ENCODE results near the gene ABCC8.

The ABCC8 gene

GRCh38 chr11:17354601-17354991, 122.0 kb downstream of the ABCC8 start (continued):
- no peak for TF ChIP-seq PATZ1 (CRISPR knock-in tag; IDR thresholded peaks at IDR 0.05; ENCODE audit: borderline replicate concordance)
- TF ChIP-seq BACH2 (CRISPR knock-in tag; IDR thresholded peaks at IDR 0.05; ENCODE audit: borderline replicate concordance), result no peak
- no peak for TF ChIP-seq POU6F1 (CRISPR knock-in tag; IDR thresholded peaks at IDR 0.05; ENCODE audit: borderline replicate concordance, low read depth)
- TF ChIP-seq CSRNP3 (CRISPR knock-in tag; IDR thresholded peaks at IDR 0.05), result no peak
- TF ChIP-seq TCF4 (CRISPR knock-in tag; IDR thresholded peaks at IDR 0.05; ENCODE audit: borderline replicate concordance), result no peak
- no peak for TF ChIP-seq ISL1 (CRISPR knock-in tag; IDR thresholded peaks at IDR 0.05)
- TF ChIP-seq ZFP3 (CRISPR knock-in tag; IDR thresholded peaks at IDR 0.05), result no peak
- no peak for TF ChIP-seq ZNF8 (CRISPR knock-in tag; IDR thresholded peaks at IDR 0.05)
- no peak for TF ChIP-seq ZNF565 (CRISPR knock-in tag; conservative IDR thresholded peaks at IDR 0.05; ENCODE audit: low read depth)

GRCh38 chr11:17353821-17354600, 122.6 kb downstream of the ABCC8 start:
- ATAC-seq, result no peak; the same call in 2 of the 3 replicates
- TF ChIP-seq ISL1 (CRISPR knock-in tag; IDR thresholded peaks at IDR 0.05), result no peak
- no peak for TF ChIP-seq GLIS3 (CRISPR knock-in tag; IDR thresholded peaks at IDR 0.05)
- TF ChIP-seq CREB5 (CRISPR knock-in tag; IDR thresholded peaks at IDR 0.05; ENCODE audit: low read depth), result no peak
- TF ChIP-seq ZNF70 (CRISPR knock-in tag; IDR thresholded peaks at IDR 0.05), result no peak
- TF ChIP-seq PPARA (CRISPR knock-in tag; IDR thresholded peaks at IDR 0.05; ENCODE audit: borderline replicate concordance), result no peak
- no peak for TF ChIP-seq PATZ1 (CRISPR knock-in tag; IDR thresholded peaks at IDR 0.05; ENCODE audit: borderline replicate concordance)
- TF ChIP-seq SNAI2 (CRISPR knock-in tag; IDR thresholded peaks at IDR 0.05), result no peak
- no peak for TF ChIP-seq ZNF8 (CRISPR knock-in tag; IDR thresholded peaks at IDR 0.05)
- TF ChIP-seq ZC3H10 (CRISPR knock-in tag; IDR thresholded peaks at IDR 0.05), result no peak
- no peak for TF ChIP-seq TOX (CRISPR knock-in tag; IDR thresholded peaks at IDR 0.05; ENCODE audit: borderline replicate concordance)
- TF ChIP-seq ESRRG (CRISPR knock-in tag; IDR thresholded peaks at IDR 0.05), result no peak
- no peak for TF ChIP-seq ARNTL (CRISPR knock-in tag; IDR thresholded peaks at IDR 0.05; ENCODE audit: borderline replicate concordance, low read depth)
- TF ChIP-seq ZNF565 (CRISPR knock-in tag; conservative IDR thresholded peaks at IDR 0.05; ENCODE audit: low read depth), result no peak
- TF ChIP-seq TSHZ2 (CRISPR knock-in tag; IDR thresholded peaks at IDR 0.05), result no peak

Data from SK-N-SH treated with all-trans-retinoic acid at 6 μM for 48 hours (cell line).